Body of pancreas (tissue), 4 donors: Measurements from ENCODE around the gene ZFAND4.

Experiments used
- POLR2A ChIP-seq, 3 donors: fragments of 450-650 bp; IDR thresholded peaks; one replicate each; pipeline ENCODE4 v1.6.1; 2016; ENCODE audit warnings: antibody characterized with exemption in 3 of 3, mild to moderate bottlenecking in 2 of 3
- TF ChIP-seq, protein P1 (sequence below), 7 experiments: fragments of 450-650 bp in 4 of 7; fragments of 200-600 bp in 3 of 7; sonication (generic) in 3 of 7; IDR thresholded peaks; one replicate each; pipeline ENCODE4 v1.5.1; 2016 to 2019; ENCODE audit warnings: antibody characterized with exemption in 7 of 7

GRCh38 chr10:45580371-45581215 is 92.0 kb downstream of the ZFAND4 start:
- TF ChIP-seq POLR2A (IDR thresholded peaks at IDR 0.05): peak in 1 of 3 donors; percentile 23
- TF ChIP-seq, protein P1, sequence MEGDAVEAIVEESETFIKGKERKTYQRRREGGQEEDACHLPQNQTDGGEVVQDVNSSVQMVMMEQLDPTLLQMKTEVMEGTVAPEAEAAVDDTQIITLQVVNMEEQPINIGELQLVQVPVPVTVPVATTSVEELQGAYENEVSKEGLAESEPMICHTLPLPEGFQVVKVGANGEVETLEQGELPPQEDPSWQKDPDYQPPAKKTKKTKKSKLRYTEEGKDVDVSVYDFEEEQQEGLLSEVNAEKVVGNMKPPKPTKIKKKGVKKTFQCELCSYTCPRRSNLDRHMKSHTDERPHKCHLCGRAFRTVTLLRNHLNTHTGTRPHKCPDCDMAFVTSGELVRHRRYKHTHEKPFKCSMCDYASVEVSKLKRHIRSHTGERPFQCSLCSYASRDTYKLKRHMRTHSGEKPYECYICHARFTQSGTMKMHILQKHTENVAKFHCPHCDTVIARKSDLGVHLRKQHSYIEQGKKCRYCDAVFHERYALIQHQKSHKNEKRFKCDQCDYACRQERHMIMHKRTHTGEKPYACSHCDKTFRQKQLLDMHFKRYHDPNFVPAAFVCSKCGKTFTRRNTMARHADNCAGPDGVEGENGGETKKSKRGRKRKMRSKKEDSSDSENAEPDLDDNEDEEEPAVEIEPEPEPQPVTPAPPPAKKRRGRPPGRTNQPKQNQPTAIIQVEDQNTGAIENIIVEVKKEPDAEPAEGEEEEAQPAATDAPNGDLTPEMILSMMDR (IDR thresholded peaks at IDR 0.05): no peak
